Measurements from ENCODE around the gene SERGEF. TPM values are rescaled to one million over a fixed set of nuclear protein-coding genes. Genes with fewer than 3 reads are reported as not detected.

Gene SERGEF
- total RNA-seq (ENCODE audit: low replicate concordance) = 16.9 and 20.7 TPM in 2 replicates

GRCh38 chr11:18012906-18013781, at the start of gene SERGEF:
SERGEF (minus strand) TSS chr11:18013047; CDS start chr11:18013010, 37 bp downstream.
- DNase-seq (ENCODE audit: low read depth) = peak; percentile 77
- TF ChIP-seq CTCF (IDR thresholded peaks at IDR 0.05; ENCODE audit: insufficient read depth, low read length) = no peak
- H3K4me3 ChIP-seq (ENCODE audit: low read depth, low read length) = peak within 1 kb of the TSS; percentile 81

- H3K4me3 ChIP-seq (ENCODE audit: low read depth, low read length) = no peak overlapping the region
- no peak for DNase-seq (ENCODE audit: low read depth)
- TF ChIP-seq CTCF (IDR thresholded peaks at IDR 0.05; ENCODE audit: insufficient read depth, low read length) = no peak
These were observed 48.5 kb upstream of the SERGEF start for GRCh38 chr11:18061351-18061750.

- H3K4me3 ChIP-seq (ENCODE audit: low read depth, low read length) = no peak overlapping the region
- no peak for TF ChIP-seq CTCF (IDR thresholded peaks at IDR 0.05; ENCODE audit: insufficient read depth, low read length)
- no peak for DNase-seq (ENCODE audit: low read depth)
These were observed 43.8 kb upstream of the SERGEF start for GRCh38 chr11:18056561-18057181.

GRCh38 chr11:18054511-18055103, 41.8 kb upstream of the SERGEF start:
- TF ChIP-seq CTCF (IDR thresholded peaks at IDR 0.05; ENCODE audit: insufficient read depth, low read length) = no peak
- no peak for DNase-seq (ENCODE audit: low read depth)
- H3K4me3 ChIP-seq (ENCODE audit: low read depth, low read length) = no peak overlapping the region

GRCh38 chr11:18050848-18051247, 38.0 kb upstream of the SERGEF start:
- no peak for TF ChIP-seq CTCF (IDR thresholded peaks at IDR 0.05; ENCODE audit: insufficient read depth, low read length)
- H3K4me3 ChIP-seq (ENCODE audit: low read depth, low read length) = no peak overlapping the region
- DNase-seq (ENCODE audit: low read depth) = no peak

GRCh38 chr11:18046116-18046777, 33.4 kb upstream of the SERGEF start, which contains the start of gene TPH1:
TPH1 (minus strand) TSS chr11:18046269; CDS start chr11:18040762, 5,507 bp downstream.
- peak; percentile 41 for DNase-seq (ENCODE audit: low read depth)
- no peak for TF ChIP-seq CTCF (IDR thresholded peaks at IDR 0.05; ENCODE audit: insufficient read depth, low read length)

More at GRCh38 chr11:18046116-18046777, 33.4 kb upstream of the SERGEF start, which contains the start of gene TPH1:
- H3K4me3 ChIP-seq (ENCODE audit: low read depth, low read length) = no peak within 1 kb of the TSS

All from fibroblast of the aortic adventitia (primary cell).